SK-N-SH treated with all-trans-retinoic acid at 6 μM for 48 hours (cell line): ENCODE data around the gene EDARADD.
"Not testable (repeated sequence)": the region's sequence is repeated elsewhere in the genome, so short reads cannot be mapped to it uniquely, and the experiment has no call there.

Experiments
- ARNTL ChIP-seq: fragments of 450-650 bp; formaldehyde crosslinking; IDR thresholded peaks from 2 replicates; pipeline ENCODE4 v1.5.0; 2020; ENCODE audit warnings: low read depth, mild to moderate bottlenecking, moderate library complexity, borderline replicate concordance
- CSDC2 ChIP-seq: fragments of 250-450 bp; sonication (Bioruptor Pico); IDR thresholded peaks from 2 replicates; pipeline ENCODE4 v1.5.0; 2020; ENCODE audit warnings: mild to moderate bottlenecking, moderate library complexity
- PPARA ChIP-seq: fragments of 250-450 bp; sonication (Bioruptor Pico); IDR thresholded peaks from 2 replicates; pipeline ENCODE4 v1.5.0; 2020; ENCODE audit warnings: mild to moderate bottlenecking, borderline replicate concordance
- RARB ChIP-seq: fragments of 250-450 bp; sonication (Bioruptor Pico); IDR thresholded peaks from 2 replicates; pipeline ENCODE4 v1.8.0; 2021; ENCODE audit warnings: mild to moderate bottlenecking, moderate library complexity
- SNAI2 ChIP-seq: fragments of 250-450 bp; sonication (Bioruptor Pico); IDR thresholded peaks from 2 replicates; pipeline ENCODE4 v1.5.0; 2020; ENCODE audit warnings: mild to moderate bottlenecking, moderate library complexity
- ZNF70 ChIP-seq: fragments of 450-650 bp; formaldehyde crosslinking; IDR thresholded peaks from 2 replicates; pipeline ENCODE4 v1.5.0; 2020; ENCODE audit warnings: mild to moderate bottlenecking, moderate library complexity
- TF ChIP-seq, protein P1 (sequence below): fragments of 250-450 bp; sonication (Bioruptor Pico); IDR thresholded peaks from 2 replicates; pipeline ENCODE4 v1.8.0; 2020; ENCODE audit warnings: mild to moderate bottlenecking, moderate library complexity, borderline replicate concordance
- TF ChIP-seq, protein P2 (sequence below): fragments of 250-450 bp; sonication (Bioruptor Pico); IDR thresholded peaks from 2 replicates; pipeline ENCODE4 v1.5.1; 2021; ENCODE audit warnings: mild to moderate bottlenecking, moderate library complexity
- TF ChIP-seq, protein P3 (sequence below): fragments of 250-450 bp; sonication (Bioruptor Pico); IDR thresholded peaks from 2 replicates; pipeline ENCODE4 v1.8.0; 2021; ENCODE audit warnings: low read depth, mild to moderate bottlenecking, moderate library complexity, borderline replicate concordance

DNA sequence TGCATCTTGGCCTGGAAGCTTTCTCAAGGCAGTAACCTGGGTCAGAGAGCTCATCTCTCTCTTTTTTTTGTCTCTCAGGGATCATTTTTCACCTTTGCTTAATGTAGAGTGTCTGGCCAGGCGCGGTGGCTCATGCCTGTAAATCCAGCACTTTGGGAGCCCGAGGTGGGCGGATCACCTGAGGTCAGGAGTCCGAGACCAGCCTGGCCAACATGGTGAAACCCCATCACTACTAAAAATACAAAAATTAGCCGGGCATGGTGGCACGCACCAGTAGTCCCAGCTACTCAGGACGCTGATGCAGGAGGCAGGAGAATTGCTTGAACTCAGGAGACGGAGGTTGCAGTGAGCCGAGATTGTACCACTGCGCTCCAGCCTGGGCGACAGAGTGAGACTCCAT lies 27.4 kb upstream of the EDARADD start:
- TF ChIP-seq, protein P1, sequence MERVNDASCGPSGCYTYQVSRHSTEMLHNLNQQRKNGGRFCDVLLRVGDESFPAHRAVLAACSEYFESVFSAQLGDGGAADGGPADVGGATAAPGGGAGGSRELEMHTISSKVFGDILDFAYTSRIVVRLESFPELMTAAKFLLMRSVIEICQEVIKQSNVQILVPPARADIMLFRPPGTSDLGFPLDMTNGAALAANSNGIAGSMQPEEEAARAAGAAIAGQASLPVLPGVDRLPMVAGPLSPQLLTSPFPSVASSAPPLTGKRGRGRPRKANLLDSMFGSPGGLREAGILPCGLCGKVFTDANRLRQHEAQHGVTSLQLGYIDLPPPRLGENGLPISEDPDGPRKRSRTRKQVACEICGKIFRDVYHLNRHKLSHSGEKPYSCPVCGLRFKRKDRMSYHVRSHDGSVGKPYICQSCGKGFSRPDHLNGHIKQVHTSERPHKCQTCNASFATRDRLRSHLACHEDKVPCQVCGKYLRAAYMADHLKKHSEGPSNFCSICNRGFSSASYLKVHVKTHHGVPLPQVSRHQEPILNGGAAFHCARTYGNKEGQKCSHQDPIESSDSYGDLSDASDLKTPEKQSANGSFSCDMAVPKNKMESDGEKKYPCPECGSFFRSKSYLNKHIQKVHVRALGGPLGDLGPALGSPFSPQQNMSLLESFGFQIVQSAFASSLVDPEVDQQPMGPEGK (CRISPR knock-in tag) = not testable (repeated sequence)
- not testable (repeated sequence) for TF ChIP-seq PPARA (CRISPR knock-in tag); ZNF70 (CRISPR knock-in tag); SNAI2; RARB (CRISPR knock-in tag); CSDC2 (CRISPR knock-in tag); ARNTL (CRISPR knock-in tag)
- TF ChIP-seq, protein P2, sequence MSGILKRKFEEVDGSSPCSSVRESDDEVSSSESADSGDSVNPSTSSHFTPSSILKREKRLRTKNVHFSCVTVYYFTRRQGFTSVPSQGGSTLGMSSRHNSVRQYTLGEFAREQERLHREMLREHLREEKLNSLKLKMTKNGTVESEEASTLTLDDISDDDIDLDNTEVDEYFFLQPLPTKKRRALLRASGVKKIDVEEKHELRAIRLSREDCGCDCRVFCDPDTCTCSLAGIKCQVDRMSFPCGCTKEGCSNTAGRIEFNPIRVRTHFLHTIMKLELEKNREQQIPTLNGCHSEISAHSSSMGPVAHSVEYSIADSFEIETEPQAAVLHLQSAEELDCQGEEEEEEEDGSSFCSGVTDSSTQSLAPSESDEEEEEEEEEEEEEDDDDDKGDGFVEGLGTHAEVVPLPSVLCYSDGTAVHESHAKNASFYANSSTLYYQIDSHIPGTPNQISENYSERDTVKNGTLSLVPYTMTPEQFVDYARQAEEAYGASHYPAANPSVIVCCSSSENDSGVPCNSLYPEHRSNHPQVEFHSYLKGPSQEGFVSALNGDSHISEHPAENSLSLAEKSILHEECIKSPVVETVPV (CRISPR knock-in tag) = not testable (repeated sequence)
- TF ChIP-seq, protein P3, sequence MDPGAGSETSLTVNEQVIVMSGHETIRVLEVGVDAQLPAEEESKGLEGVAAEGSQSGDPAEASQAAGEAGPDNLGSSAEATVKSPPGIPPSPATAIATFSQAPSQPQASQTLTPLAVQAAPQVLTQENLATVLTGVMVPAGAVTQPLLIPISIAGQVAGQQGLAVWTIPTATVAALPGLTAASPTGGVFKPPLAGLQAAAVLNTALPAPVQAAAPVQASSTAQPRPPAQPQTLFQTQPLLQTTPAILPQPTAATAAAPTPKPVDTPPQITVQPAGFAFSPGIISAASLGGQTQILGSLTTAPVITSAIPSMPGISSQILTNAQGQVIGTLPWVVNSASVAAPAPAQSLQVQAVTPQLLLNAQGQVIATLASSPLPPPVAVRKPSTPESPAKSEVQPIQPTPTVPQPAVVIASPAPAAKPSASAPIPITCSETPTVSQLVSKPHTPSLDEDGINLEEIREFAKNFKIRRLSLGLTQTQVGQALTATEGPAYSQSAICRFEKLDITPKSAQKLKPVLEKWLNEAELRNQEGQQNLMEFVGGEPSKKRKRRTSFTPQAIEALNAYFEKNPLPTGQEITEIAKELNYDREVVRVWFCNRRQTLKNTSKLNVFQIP = not testable (repeated sequence)
